Cerebellar nuclear complex (tissue), 1 donor: ENCODE results near the gene UCK2.

Experiments used
- DNase-seq, 2 experiments: peaks; one replicate each; lab custom pipeline; 2025; lab: John Stamatoyannopoulos, UW

Gene UCK2

GRCh38 chr1:165834881-165835280, 7.5 kb downstream of the UCK2 start:
- DNase-seq = no peak

- DNase-seq = no peak
Observed at GRCh38 chr1:165836664-165837482, 9.5 kb downstream of the UCK2 start.

GRCh38 chr1:165837838-165838364, 10.5 kb downstream of the UCK2 start:
- no peak for DNase-seq

- no peak for DNase-seq
Observed at GRCh38 chr1:165840423-165840822, 13.0 kb downstream of the UCK2 start.

- DNase-seq = no peak
Observed at GRCh38 chr1:165841582-165842017, 14.2 kb downstream of the UCK2 start.

GRCh38 chr1:165842023-165842670, 14.7 kb downstream of the UCK2 start:
- no peak for DNase-seq

GRCh38 chr1:165842671-165843129, 15.3 kb downstream of the UCK2 start:
- no peak for DNase-seq

GRCh38 chr1:165843304-165843703, 15.9 kb downstream of the UCK2 start:
- DNase-seq = no peak

GRCh38 chr1:165844114-165844798, 16.8 kb downstream of the UCK2 start:
- DNase-seq = no peak

- DNase-seq = no peak
Observed at GRCh38 chr1:165844933-165845332, 17.5 kb downstream of the UCK2 start.

- DNase-seq = no peak
Observed at GRCh38 chr1:165845569-165845968, 18.2 kb downstream of the UCK2 start.

GRCh38 chr1:165845992-165846748, 18.8 kb downstream of the UCK2 start:
- DNase-seq = no peak

GRCh38 chr1:165847486-165847885, 20.1 kb downstream of the UCK2 start:
- DNase-seq = no peak

GRCh38 chr1:165849353-165850133, 22.1 kb downstream of the UCK2 start:
- no peak for DNase-seq

- no peak for DNase-seq
Observed at GRCh38 chr1:165851034-165851658, 23.7 kb downstream of the UCK2 start.

GRCh38 chr1:165852871-165853270, 25.5 kb downstream of the UCK2 start:
- no peak for DNase-seq

GRCh38 chr1:165853528-165854075, 26.2 kb downstream of the UCK2 start:
- no peak for DNase-seq

GRCh38 chr1:165854101-165854845, 26.9 kb downstream of the UCK2 start:
- no peak for DNase-seq
